GM21737 (cell line): Measurements from ENCODE around the gene OR5C1.
"Not testable (repeated sequence)": the region's sequence is repeated elsewhere in the genome, so short reads cannot be mapped to it uniquely, and the experiment has no call there.

Experiments
- ATAC-seq: cut with Tn5 transposase; IDR thresholded peaks from one replicate; pipeline ENCODE4 v1.9.1; 2021; ENCODE audit warnings: mild to moderate bottlenecking, moderate library complexity; ENCODE audit not compliant: unreplicated experiment

Gene OR5C1

DNA sequence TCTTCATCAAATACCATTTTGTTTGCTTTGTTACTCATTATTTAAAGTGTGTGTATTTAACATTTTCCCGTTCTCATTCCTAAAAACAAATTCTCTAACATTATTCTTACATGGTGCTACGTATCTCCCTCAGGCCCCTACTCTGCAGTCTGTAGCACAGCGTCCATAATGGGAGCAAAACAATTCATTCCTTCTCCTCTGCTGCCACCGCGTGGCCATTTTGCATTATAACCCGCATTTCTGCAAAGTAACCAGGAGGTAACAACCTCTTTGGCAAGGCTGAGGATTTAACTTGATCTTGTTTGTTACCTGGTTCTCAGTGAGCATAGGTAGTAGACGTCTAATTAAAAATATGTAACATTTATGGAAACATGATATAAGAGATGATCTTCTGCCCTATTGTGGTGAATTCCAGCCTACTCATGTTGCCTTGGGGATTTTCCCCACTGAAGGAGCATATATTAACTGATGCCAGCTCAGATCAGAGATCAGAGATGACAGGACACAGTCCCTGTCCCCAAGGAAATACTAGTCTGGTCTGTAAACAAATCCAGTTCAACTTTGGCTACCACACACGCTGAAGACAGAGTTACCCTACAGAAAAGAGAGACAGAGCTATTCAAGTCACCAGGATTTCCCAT is 21.7 kb downstream of the OR5C1 start:
- peak; percentile 74 for ATAC-seq

DNA sequence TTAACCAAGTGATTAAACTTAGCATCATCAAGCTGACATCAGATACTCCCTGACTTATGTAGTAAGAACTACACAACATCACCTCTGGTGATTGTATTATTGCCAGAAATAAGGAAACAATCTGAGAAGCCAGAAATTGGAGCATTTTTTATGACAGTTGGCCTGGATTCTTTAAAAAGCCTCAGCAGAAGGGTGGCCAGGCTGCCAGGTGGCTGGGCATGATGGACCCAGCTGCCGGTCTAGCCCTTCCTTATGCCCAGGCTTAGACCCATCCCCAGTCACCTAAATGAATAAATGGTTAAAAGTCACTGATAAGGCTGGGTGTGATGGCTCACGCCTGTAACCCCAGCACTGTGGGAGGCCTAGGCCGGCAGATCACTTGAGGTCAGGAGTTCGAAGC is 24.0 kb downstream of the OR5C1 start:
- no peak for ATAC-seq

GRCh38 chr9:122814545-122814944 is 25.8 kb downstream of the OR5C1 start:
- ATAC-seq, result no peak

GRCh38 chr9:122815544-122815943 is 26.8 kb downstream of the OR5C1 start:
- no peak for ATAC-seq

DNA sequence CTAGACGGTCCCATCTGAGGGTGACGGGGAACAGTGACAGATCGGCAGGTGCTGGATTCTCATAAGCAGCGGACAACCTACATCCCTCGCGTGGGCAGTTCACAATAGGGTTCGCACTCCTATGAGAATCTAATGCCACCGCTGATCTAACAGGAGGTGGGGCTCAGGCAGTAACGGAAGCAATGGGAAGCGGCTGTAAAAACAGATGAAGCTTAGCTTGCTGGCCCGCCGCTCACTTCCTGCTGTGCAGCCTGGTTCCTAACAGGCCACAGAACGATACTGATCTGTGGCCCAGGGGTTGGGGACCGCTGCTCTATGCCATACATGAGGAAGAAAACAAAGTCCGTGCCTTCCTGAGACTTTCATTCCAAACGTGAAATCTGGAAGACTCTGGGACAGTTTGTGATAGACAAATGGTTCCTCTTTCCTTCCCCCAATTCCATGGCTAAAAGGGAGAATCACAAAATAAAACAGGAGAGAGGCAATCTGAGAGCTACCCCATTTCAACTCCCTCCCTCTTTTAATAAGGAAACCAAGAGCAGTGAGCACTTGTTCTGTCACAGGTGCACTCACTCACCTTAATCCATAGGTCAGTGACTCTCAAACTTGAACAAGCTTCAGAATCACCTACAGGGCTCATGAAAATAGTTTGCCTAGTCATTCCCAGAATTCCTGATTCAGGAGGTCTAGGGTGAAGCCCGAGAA is 27.6 kb downstream of the OR5C1 start:
- peak; percentile 73 for ATAC-seq

GRCh38 chr9:122819326-122819725 is 30.6 kb downstream of the OR5C1 start:
- no peak for ATAC-seq

- ATAC-seq, result no peak
Observed at GRCh38 chr9:122819791-122820489, 31.2 kb downstream of the OR5C1 start.

GRCh38 chr9:122820490-122820845 is 31.7 kb downstream of the OR5C1 start:
- no peak for ATAC-seq

DNA sequence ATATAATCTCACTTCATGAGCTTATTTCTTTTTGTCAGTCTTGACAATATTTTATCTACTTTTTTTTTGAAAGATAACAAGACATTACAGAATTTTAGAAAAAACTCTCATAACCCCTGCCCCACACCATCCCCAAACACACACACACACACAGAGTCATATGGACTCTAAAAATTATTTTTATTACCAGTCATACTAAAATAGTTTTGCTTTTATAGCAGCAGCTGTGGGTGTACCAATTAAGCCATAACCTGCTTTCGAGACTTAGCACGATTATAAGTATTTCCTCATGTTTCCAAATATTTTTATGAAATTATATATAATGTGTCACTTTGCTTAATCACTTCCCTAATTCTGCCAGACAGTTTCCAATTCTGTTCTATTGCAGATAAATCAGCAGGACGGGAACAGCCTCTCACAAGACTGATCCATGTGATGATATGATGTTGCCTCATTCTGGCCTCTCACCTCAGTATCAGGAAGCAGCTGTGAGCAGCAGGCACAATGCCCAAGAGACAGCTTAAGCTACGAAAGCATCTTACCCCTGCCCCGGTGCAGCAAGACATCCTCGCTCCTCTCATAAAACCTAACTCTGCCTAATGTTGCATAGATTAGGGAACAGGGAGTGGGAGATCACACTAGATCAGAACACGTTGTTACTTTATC is 32.7 kb downstream of the OR5C1 start:
- no peak for ATAC-seq

DNA sequence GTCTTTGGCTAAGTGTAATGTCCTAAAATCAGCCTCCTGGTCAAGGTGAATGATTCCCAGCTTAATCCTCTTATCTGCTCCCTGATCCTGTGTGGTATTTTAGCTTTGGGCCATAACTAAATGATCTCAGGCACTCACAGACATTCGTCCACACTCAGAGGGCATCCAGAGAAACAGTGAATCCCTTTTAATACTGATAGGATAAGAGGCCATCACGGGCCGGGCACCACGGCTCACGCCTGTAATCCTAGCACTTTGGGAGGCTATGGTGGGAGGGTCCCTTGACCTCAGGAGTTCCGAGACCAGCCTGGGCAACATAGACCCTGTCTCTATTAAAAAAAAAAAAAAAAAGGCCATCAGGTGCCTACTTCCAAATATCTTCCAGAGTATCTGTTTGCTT is 33.3 kb downstream of the OR5C1 start:
- no peak for ATAC-seq

GRCh38 chr9:122822938-122823337 is 34.2 kb downstream of the OR5C1 start:
- no peak for ATAC-seq

DNA sequence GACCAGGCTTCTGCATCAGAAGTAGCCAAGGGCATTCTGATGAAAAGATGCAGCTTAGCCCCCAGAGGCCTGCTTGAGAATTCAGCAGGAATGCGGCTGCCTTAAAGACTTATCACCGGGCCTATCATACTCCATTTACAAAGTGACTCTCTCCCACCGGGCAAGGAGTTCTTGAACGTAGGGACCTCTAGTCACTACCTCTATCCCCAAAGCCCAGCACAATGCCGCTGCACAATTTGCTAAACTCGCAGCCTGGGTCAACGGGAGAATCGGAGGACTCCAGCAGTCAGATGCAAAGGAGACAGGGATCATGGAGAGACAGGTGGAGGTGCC is 39.0 kb downstream of the OR5C1 start:
- ATAC-seq, result peak; percentile 20

- ATAC-seq, result not testable (repeated sequence)
Observed at GRCh38 chr9:122828965-122829284, 40.2 kb downstream of the OR5C1 start.

DNA sequence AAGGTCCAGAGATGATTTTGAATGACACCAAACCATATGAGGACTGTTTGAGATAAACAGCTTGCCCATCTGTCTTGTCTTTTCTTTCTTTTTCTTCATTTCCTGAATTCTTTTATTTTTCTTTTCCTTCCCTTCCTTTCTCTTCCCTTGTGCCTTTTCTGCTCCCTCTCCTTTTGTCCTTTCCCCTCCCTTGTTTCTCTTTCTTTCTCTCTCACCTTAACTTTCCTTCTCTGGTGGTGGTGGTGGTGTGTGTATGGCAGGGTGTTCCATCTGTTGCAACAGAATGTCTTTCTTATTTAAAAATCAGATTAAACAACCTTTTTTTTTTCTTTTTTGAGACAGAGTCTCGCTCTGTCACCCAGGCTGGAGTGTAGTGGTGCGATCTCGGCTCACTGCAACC is 43.5 kb downstream of the OR5C1 start:
- no peak for ATAC-seq

DNA sequence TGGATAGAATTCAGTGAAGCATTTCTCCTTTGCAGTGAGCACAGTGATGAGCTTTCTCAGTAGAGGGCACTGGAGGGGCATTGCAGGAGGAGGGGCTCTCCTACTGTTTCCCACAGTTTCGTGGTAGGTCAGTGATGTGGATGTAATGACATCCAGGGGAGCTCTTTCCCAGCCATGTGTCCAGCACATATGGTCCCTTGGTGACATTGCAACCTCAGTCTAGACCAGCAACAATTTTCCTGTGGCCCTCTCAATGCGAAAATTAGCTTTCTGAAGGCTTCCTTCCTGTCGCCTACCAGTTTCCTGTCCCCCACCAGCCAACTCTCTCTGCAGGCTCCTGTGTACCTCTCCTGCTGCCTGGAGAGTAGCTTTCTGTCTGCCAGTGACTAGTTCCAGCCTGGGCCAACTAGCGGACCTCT is 46.6 kb downstream of the OR5C1 start:
- no peak for ATAC-seq

GRCh38 chr9:122837266-122837850 is 48.6 kb downstream of the OR5C1 start:
- no peak for ATAC-seq

DNA sequence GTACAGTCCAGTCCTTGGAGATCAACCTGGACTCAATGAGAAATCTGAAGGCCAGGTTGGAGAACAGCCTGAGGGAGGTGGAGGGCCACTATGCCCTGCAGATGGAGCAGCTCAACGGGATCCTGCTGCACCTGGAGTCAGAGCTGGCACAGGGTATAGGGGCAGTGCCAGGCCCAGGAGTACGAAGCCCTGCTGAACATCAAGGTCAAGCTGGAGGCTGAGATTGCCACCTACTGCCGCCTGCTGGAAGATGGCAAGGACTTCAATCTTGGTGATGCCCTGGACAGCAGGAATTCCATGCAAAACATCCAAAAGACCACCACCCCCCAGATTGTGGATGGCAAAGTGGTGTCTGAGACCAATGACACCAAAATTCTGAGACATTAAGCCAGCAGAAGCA is 49.7 kb downstream of the OR5C1 start:
- ATAC-seq, result not testable (repeated sequence)
